Transverse colon (tissue), 4 donors: Measurements from ENCODE around the gene RBM47.

ENCODE experiments used
- EP300 ChIP-seq: sonication (generic); formaldehyde crosslinking; IDR thresholded peaks from one replicate; pipeline ENCODE4 v1.6.1; 2017; ENCODE audit warnings: antibody characterized with exemption, low read depth
- POLR2A ChIP-seq: fragments of 450-650 bp; IDR thresholded peaks from one replicate; pipeline ENCODE4 v1.6.1; 2016; ENCODE audit warnings: antibody characterized with exemption, mild to moderate bottlenecking, moderate library complexity
- POLR2AphosphoS5 ChIP-seq, 3 donors: sonication (generic); formaldehyde crosslinking; IDR thresholded peaks; one replicate each; pipeline ENCODE4 v1.6.1; 2016; ENCODE audit warnings: antibody characterized with exemption in 3 of 3
- TF ChIP-seq, protein P1 (sequence below), 5 experiments: fragments of 200-600 bp in 3 of 5; fragments of 450-650 bp in 2 of 5; sonication (generic) in 3 of 5; IDR thresholded peaks; 1 replicate in 2 of 5; 2 replicates in 3 of 5; pipeline ENCODE4 v1.5.1; 2016 to 2017; ENCODE audit warnings: antibody characterized with exemption in 5 of 5, inconsistent platforms in 3 of 5, mild to moderate bottlenecking in 2 of 5, moderate library complexity in 1 of 5

DNA sequence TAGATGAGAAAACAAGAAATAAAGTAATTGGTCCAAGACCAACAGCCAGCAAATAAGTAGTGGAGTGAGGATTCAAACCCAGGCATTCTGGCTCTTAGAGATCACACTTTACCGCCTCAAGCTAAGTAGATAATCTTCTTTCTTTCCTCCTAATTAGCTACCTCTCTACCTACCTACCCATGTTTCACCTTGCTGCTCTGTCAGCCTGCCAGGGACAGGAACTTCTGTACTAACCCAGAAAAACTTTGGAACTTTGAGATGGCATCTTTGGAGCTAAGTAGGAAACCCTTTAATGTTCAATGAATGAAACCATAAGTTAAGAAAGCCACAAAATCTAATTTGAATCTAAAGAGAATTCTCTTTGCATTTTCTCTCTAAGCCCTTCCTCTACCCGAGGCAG lies 149.4 kb downstream of the RBM47 start:
- TF ChIP-seq, protein P1, sequence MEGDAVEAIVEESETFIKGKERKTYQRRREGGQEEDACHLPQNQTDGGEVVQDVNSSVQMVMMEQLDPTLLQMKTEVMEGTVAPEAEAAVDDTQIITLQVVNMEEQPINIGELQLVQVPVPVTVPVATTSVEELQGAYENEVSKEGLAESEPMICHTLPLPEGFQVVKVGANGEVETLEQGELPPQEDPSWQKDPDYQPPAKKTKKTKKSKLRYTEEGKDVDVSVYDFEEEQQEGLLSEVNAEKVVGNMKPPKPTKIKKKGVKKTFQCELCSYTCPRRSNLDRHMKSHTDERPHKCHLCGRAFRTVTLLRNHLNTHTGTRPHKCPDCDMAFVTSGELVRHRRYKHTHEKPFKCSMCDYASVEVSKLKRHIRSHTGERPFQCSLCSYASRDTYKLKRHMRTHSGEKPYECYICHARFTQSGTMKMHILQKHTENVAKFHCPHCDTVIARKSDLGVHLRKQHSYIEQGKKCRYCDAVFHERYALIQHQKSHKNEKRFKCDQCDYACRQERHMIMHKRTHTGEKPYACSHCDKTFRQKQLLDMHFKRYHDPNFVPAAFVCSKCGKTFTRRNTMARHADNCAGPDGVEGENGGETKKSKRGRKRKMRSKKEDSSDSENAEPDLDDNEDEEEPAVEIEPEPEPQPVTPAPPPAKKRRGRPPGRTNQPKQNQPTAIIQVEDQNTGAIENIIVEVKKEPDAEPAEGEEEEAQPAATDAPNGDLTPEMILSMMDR (IDR thresholded peaks at IDR 0.05) = no peak
- TF ChIP-seq POLR2AphosphoS5 (IDR thresholded peaks at IDR 0.05) (no peak), EP300 (no peak), POLR2A (no peak)
